SK-N-SH treated with all-trans-retinoic acid at 6 μM for 48 hours (cell line): ENCODE results near the gene POU2AF2.
A peak's percentile ranks its signal among the peaks of the same experiment; 100 is the strongest.

Experiments
- ARNTL ChIP-seq: fragments of 450-650 bp; formaldehyde crosslinking; IDR thresholded peaks from 2 replicates; pipeline ENCODE4 v1.5.0; 2020; ENCODE audit warnings: low read depth, mild to moderate bottlenecking, moderate library complexity, borderline replicate concordance
- ESRRG ChIP-seq: fragments of 250-450 bp; sonication (Bioruptor Pico); IDR thresholded peaks from 2 replicates; pipeline ENCODE4 v1.6.1; 2021; ENCODE audit warnings: mild to moderate bottlenecking
- ISL1 ChIP-seq: fragments of 250-450 bp; sonication (Bioruptor Pico); IDR thresholded peaks from 2 replicates; pipeline ENCODE4 v2.1.2; 2022; ENCODE audit warnings: mild to moderate bottlenecking, moderate library complexity
- OSR1 ChIP-seq: fragments of 250-450 bp; sonication (Bioruptor Pico); IDR thresholded peaks from 2 replicates; pipeline ENCODE4 v1.8.0; 2022; ENCODE audit warnings: moderate library complexity, mild to moderate bottlenecking, inconsistent platforms
- PPARA ChIP-seq: fragments of 250-450 bp; sonication (Bioruptor Pico); IDR thresholded peaks from 2 replicates; pipeline ENCODE4 v1.5.0; 2020; ENCODE audit warnings: mild to moderate bottlenecking, borderline replicate concordance
- RARB ChIP-seq: fragments of 250-450 bp; sonication (Bioruptor Pico); IDR thresholded peaks from 2 replicates; pipeline ENCODE4 v1.8.0; 2021; ENCODE audit warnings: mild to moderate bottlenecking, moderate library complexity
- SNAI2 ChIP-seq: fragments of 250-450 bp; sonication (Bioruptor Pico); IDR thresholded peaks from 2 replicates; pipeline ENCODE4 v1.5.0; 2020; ENCODE audit warnings: mild to moderate bottlenecking, moderate library complexity
- TSHZ2 ChIP-seq: fragments of 250-450 bp; sonication (Bioruptor Pico); IDR thresholded peaks from 2 replicates; pipeline ENCODE4 v1.5.0; 2020; ENCODE audit warnings: mild to moderate bottlenecking, moderate library complexity
- ZNF8 ChIP-seq: fragments of 450-650 bp; formaldehyde crosslinking; IDR thresholded peaks from 2 replicates; pipeline ENCODE4 v1.5.0; 2020; ENCODE audit warnings: mild to moderate bottlenecking, moderate library complexity
- TF ChIP-seq, protein P1 (sequence below): fragments of 250-450 bp; sonication (Bioruptor Pico); IDR thresholded peaks from 2 replicates; pipeline ENCODE4 v1.8.0; 2020; ENCODE audit warnings: mild to moderate bottlenecking, moderate library complexity, borderline replicate concordance

DNA sequence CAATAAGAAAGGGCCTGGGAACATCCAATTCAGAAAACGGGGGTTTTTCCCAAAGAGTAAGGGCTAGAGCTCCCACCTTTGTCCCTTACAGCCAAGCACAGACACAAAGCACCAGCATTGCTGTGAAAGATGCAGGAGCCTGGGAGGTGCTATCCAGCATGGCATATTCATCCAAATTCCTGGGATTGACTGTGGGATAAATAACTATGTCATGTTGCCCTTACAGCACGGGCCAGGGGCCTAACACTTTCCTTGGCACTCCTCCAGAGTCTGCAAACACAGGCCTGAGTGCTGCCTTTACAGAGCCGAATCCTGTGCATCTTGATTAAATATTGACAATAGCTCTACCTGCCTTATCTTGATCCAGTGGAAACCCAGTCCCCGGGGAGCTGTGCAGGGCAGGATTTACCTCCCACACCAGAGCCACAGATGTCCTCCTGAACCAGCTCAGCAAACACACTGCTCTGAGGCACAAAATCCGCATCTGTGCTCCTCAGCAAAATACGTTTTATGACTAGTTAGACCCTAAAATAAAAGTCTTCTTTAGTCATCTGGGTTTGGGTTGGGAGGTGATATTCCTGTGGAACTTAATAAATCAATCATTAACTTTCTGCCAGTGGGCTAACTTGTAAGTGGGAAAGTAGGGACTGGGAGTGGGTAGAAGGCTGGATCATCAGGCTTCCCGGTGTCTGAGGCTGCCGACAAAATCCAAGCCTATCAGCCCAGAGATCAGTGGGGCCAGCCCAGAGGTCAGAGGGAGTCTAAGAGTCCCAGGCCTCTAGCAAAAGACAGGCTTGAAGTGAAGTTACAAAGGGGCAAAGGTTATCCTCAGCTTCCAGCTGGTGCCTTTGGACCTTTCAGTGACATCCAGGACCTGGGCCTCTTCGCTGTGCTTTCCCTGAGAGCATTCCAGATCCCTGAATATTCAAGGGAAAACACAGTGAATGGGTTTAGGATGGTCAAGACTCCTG lies 89.3 kb downstream of the POU2AF2 start:
- TF ChIP-seq ARNTL, result no peak
- TF ChIP-seq OSR1 (CRISPR knock-in tag), result no peak
- no peak for TF ChIP-seq ESRRG (CRISPR knock-in tag)
- TF ChIP-seq RARB, result no peak
- no peak for TF ChIP-seq SNAI2 (CRISPR knock-in tag)
- peak; percentile 85; the same call in 1 of the 2 replicates for TF ChIP-seq TSHZ2 (CRISPR knock-in tag)
- TF ChIP-seq, protein P1, sequence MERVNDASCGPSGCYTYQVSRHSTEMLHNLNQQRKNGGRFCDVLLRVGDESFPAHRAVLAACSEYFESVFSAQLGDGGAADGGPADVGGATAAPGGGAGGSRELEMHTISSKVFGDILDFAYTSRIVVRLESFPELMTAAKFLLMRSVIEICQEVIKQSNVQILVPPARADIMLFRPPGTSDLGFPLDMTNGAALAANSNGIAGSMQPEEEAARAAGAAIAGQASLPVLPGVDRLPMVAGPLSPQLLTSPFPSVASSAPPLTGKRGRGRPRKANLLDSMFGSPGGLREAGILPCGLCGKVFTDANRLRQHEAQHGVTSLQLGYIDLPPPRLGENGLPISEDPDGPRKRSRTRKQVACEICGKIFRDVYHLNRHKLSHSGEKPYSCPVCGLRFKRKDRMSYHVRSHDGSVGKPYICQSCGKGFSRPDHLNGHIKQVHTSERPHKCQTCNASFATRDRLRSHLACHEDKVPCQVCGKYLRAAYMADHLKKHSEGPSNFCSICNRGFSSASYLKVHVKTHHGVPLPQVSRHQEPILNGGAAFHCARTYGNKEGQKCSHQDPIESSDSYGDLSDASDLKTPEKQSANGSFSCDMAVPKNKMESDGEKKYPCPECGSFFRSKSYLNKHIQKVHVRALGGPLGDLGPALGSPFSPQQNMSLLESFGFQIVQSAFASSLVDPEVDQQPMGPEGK (CRISPR knock-in tag), result no peak
- no peak for TF ChIP-seq PPARA (CRISPR knock-in tag)
- TF ChIP-seq ZNF8 (CRISPR knock-in tag), result no peak; the same call in 1 of the 2 replicates
- no peak for TF ChIP-seq ISL1 (CRISPR knock-in tag)
